Progenitor cell of endocrine pancreas (in vitro differentiated cells): ENCODE measurements around the gene MRLN. TPM values are rescaled to one million over a fixed set of nuclear protein-coding genes. Genes with fewer than 3 reads are reported as not detected.
"Not testable (repeated sequence)": the region's sequence is repeated elsewhere in the genome, so short reads cannot be mapped to it uniquely, and the experiment has no call there.

ENCODE experiments used
- DNase-seq: peaks from one replicate; pipeline ENCODE4 v3.0.0; 2021; ENCODE audit warnings: low spot score; ENCODE audit not compliant: unreplicated experiment
- H3K27ac Mint-ChIP-seq: 2 replicates; pipeline ENCODE4 v1.8.0; 2021; ENCODE audit warnings: mild to moderate bottlenecking, moderate library complexity, mixed read lengths
- H3K27me3 Mint-ChIP-seq: 2 replicates; pipeline ENCODE4 v1.8.0; 2021; ENCODE audit warnings: mixed read lengths
- H3K36me3 Mint-ChIP-seq: 2 replicates; pipeline ENCODE4 v1.8.0; 2022; ENCODE audit warnings: mixed read lengths; ENCODE audit not compliant: insufficient read depth
- H3K4me1 Mint-ChIP-seq: 2 replicates; pipeline ENCODE4 v1.8.0; 2021; ENCODE audit warnings: low read depth, mixed read lengths
- H3K4me3 Mint-ChIP-seq: 2 replicates; pipeline ENCODE4 v1.8.0; 2021; ENCODE audit warnings: low read depth, mild to moderate bottlenecking, moderate library complexity, mixed read lengths
- H3K9me3 Mint-ChIP-seq: 2 replicates; pipeline ENCODE4 v1.8.0; 2021; ENCODE audit warnings: low read depth, mixed read lengths
- total RNA-seq: library from RNA; stranded (reverse); gene quantifications from 2 replicates; pipeline ENCODE4 v1.2.1, GENCODE V29; 2021
- TF ChIP-seq, protein P1 (sequence below): fragments of 200-600 bp; sonication (generic); IDR thresholded peaks from one replicate; pipeline ENCODE4 v1.5.0; 2021; ENCODE audit warnings: antibody characterized with exemption, mild to moderate bottlenecking; ENCODE audit not compliant: unreplicated experiment

MRLN gene
- total RNA-seq, 1 donor from 2014 or later = not detected

DNA sequence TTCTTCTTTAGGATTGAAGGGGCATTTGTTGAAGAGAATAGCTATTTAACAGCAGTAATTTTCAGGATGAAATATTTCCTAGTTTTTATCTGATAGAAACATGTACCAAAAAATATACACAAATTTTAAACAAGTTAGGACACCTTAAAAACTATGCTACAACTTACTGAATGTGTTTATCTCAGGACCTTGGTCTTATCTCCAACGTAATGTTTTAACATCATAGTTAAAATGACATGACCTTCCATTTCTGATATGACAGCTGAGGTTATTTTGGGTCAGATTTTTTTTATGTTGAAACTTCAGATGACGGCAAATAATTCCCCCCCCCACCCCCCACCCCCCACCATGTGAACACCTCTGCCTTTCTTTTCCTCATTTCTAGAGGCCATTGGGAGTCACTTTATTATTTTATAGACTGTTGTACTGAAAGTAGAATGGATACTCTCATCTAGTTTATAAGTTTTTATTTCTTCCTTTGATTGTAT lies 8.0 kb downstream of the MRLN start:
- Mint-ChIP-seq H3K4me3 (no peak overlapping the region), H3K9me3 (peaks cover 3% of the 10 kb centered on the region), H3K27ac (no peak overlapping the region), H3K36me3 (no peaks in the 10 kb centered on the region), H3K4me1 (no peaks in the 10 kb centered on the region), H3K27me3 (no peaks in the 10 kb centered on the region)
- no peak for DNase-seq
- TF ChIP-seq, protein P1, sequence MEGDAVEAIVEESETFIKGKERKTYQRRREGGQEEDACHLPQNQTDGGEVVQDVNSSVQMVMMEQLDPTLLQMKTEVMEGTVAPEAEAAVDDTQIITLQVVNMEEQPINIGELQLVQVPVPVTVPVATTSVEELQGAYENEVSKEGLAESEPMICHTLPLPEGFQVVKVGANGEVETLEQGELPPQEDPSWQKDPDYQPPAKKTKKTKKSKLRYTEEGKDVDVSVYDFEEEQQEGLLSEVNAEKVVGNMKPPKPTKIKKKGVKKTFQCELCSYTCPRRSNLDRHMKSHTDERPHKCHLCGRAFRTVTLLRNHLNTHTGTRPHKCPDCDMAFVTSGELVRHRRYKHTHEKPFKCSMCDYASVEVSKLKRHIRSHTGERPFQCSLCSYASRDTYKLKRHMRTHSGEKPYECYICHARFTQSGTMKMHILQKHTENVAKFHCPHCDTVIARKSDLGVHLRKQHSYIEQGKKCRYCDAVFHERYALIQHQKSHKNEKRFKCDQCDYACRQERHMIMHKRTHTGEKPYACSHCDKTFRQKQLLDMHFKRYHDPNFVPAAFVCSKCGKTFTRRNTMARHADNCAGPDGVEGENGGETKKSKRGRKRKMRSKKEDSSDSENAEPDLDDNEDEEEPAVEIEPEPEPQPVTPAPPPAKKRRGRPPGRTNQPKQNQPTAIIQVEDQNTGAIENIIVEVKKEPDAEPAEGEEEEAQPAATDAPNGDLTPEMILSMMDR = no peak

DNA sequence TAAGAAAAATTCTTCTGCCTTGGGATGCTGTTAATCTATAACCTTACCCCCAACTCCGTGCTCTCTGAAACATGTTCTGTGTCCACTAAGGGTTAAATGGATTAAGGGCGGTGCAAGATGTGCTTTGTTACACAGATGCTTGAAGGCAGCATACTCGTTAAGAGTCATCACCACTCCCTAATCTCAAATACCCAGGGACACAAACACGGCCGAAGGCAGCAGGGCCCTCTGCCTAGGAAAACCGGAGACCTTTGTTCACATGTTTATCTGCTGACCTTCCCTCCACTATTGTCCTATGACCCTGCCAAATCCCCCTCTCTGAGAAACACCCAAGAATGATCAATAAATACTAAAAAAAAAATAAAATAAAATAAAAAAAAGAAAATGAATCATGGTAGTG lies 8.5 kb downstream of the MRLN start:
- not testable (repeated sequence) for H3K4me3 Mint-ChIP-seq, H3K27me3 Mint-ChIP-seq, H3K36me3 Mint-ChIP-seq, H3K4me1 Mint-ChIP-seq, DNase-seq, H3K9me3 Mint-ChIP-seq
- peak overlapping the region; percentile 59 for H3K27ac Mint-ChIP-seq

DNA sequence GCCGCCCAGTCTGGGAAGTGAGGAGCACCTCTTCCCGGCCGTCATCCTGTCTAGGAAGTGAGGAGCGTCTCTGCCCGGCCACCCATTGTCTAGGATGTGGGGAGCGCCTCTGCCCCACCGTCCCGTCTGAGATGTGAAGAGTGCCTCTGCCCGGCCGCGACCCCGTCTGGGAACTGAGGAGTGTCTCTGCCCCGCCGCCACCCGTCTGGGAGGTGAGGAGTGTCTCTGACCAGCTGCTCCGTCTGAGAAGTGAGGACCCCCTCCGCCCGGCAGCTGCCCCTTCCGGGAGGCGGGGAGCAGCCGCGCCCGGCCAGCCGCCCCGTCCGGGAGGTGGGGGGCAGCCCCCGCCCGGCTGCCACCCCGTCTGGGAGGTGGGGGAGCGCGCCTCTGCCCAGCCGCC lies 9.1 kb downstream of the MRLN start:
- H3K27ac Mint-ChIP-seq, H3K4me3 Mint-ChIP-seq, H3K4me1 Mint-ChIP-seq, DNase-seq, H3K9me3 Mint-ChIP-seq, H3K36me3 Mint-ChIP-seq, H3K27me3 Mint-ChIP-seq: not testable (repeated sequence)

DNA sequence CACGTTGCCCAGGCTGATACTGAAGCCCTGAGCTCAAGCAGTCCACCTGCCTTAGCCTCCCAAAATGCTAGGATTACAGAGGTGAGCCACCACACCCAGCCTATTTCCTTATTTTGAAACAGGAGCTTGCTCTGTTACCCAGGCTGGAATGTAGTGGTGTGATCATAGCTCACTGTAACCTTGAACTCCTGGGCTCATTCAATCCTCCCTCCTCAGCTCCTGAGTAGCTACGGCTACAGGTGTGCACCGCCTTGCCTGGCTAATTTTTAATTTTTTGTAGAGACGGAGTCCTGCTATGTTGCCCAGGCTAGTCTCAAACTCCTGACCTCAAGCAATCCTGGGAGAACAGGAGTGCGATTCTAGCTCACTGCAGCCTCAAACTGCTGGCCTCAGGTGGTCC lies 11.7 kb downstream of the MRLN start:
- H3K4me3 Mint-ChIP-seq = no peak overlapping the region

DNA sequence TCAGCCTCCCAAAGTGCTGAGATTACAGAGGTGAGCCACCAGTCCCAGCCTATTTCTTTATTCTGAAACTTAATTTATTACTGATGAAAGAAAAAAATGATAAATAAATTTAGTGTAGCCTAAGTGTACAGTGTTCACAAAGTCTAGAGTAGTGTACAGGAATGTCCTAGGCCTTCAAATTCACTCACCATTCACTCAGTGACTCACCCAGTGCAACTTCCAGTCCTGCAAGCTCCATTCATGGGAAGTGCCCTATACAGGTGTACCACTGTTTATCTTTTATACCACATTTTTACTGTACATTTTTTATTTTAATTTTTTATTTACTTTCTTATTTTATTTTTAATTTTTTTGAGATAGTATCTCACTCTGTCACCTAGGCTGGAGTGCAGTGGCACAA lies 12.2 kb downstream of the MRLN start:
- Mint-ChIP-seq H3K27ac (no peak overlapping the region), H3K4me1 (peaks cover 15% of the 10 kb centered on the region), H3K27me3 (no peaks in the 10 kb centered on the region), H3K4me3 (no peak overlapping the region), H3K9me3 (peaks cover 3% of the 10 kb centered on the region), H3K36me3 (no peaks in the 10 kb centered on the region)
- DNase-seq = no peak
- TF ChIP-seq, protein P1 = no peak

More for the DNA sequence above, 11.7 kb downstream of the MRLN start:
- no peak for DNase-seq
- Mint-ChIP-seq H3K9me3 (peaks cover 3% of the 10 kb centered on the region), H3K27ac (no peak overlapping the region), H3K4me1 (peaks cover 15% of the 10 kb centered on the region), H3K27me3 (no peaks in the 10 kb centered on the region), H3K36me3 (no peaks in the 10 kb centered on the region)
- TF ChIP-seq, protein P1 = no peak

DNA sequence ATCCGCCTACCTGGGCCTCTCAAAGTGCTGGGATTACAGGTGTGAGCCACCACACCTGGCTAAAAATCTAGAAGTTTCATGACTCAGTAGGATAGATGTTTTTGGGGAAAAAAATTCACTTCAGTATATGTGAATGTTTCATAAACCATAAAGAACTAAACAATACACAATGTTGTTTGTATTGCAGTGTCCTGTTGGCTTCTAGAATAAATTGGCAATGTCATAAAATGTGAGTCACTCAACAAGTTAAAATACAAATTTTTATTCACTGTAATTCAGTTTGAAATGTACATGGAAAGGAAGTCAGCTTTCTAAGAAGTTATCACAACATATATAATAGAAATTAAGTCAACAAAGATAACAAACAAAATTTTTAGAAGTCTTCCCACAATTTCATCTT lies 16.5 kb downstream of the MRLN start:
- Mint-ChIP-seq H3K27ac (no peak overlapping the region), H3K36me3 (no peaks in the 10 kb centered on the region), H3K4me3 (no peak overlapping the region), H3K4me1 (peaks cover 21% of the 10 kb centered on the region), H3K9me3 (peaks cover 3% of the 10 kb centered on the region), H3K27me3 (no peaks in the 10 kb centered on the region)
- TF ChIP-seq, protein P1 = no peak
- DNase-seq = no peak
